Mononuclear cell (primary cell): Measurements from ENCODE around the gene OR2A2. TPM values are rescaled to one million over a fixed set of nuclear protein-coding genes. Genes with fewer than 3 reads are reported as not detected.

Experiments
- H3K27me3 ChIP-seq: 2 replicates; pipeline ENCODE4 v1.6.0; 2011; ENCODE audit warnings: low read length, control low read depth; ENCODE audit not compliant: insufficient read depth
- H3K4me1 ChIP-seq: 2 replicates; pipeline ENCODE4 v1.5.1; 2011; ENCODE audit warnings: mild to moderate bottlenecking, low read length, control low read depth; ENCODE audit not compliant: insufficient read depth
- H3K4me3 ChIP-seq: 2 replicates; pipeline ENCODE4 v1.5.1; 2011; ENCODE audit warnings: mild to moderate bottlenecking, low read length, moderate library complexity
- H3K9me3 ChIP-seq: 2 replicates; pipeline ENCODE4 v1.5.1; 2011; ENCODE audit warnings: low read depth, mild to moderate bottlenecking, control low read depth, low read length
- total RNA-seq: library from RNA; depleted of rRNA; stranded (reverse); fragments of >200 nt; gene quantifications from one replicate; pipeline ENCODE4 v1.2.3, GENCODE V29; 2012

Gene OR2A2
- total RNA-seq: not detected

- Histone ChIP-seq H3K9me3 (no peaks in the 10 kb centered on the region), H3K4me1 (no peaks in the 10 kb centered on the region), H3K27me3 (no peaks in the 10 kb centered on the region)
Observed at GRCh38 chr7:144109283-144109682, at the start of gene OR2A2. OR2A2 (plus strand) TSS chr7:144109583; CDS start chr7:144109583, 0 bp downstream.

GRCh38 chr7:144063710-144064109 lies 45.7 kb upstream of the OR2A2 start:
- Histone ChIP-seq H3K9me3 (no peaks in the 10 kb centered on the region), H3K4me1 (no peaks in the 10 kb centered on the region), H3K4me3 (no peak overlapping the region), H3K27me3 (no peaks in the 10 kb centered on the region)

More at GRCh38 chr7:144109283-144109682, at the start of gene OR2A2:
- no peak within 1 kb of the TSS for H3K4me3 ChIP-seq

- Histone ChIP-seq H3K27me3 (no peaks in the 10 kb centered on the region), H3K4me3 (no peak within 1 kb of the TSS), H3K4me1 (no peaks in the 10 kb centered on the region), H3K9me3 (no peaks in the 10 kb centered on the region)
Observed at GRCh38 chr7:144069511-144069910, 39.9 kb upstream of the OR2A2 start, which contains the start of gene OR2A25. OR2A25 (plus strand) TSS chr7:144069811; CDS start chr7:144074220, 4,409 bp downstream.

- H3K4me1 ChIP-seq: no peaks in the 10 kb centered on the region
- H3K27me3 ChIP-seq: no peaks in the 10 kb centered on the region
- no peak overlapping the region for H3K4me3 ChIP-seq
- H3K9me3 ChIP-seq: no peaks in the 10 kb centered on the region
Observed at GRCh38 chr7:144069953-144070352, 39.4 kb upstream of the OR2A2 start.

GRCh38 chr7:144074374-144074773 lies 35.0 kb upstream of the OR2A2 start:
- no peak overlapping the region for H3K4me3 ChIP-seq
- H3K27me3 ChIP-seq: no peaks in the 10 kb centered on the region
- H3K9me3 ChIP-seq: no peaks in the 10 kb centered on the region
- H3K4me1 ChIP-seq: no peaks in the 10 kb centered on the region

GRCh38 chr7:144085978-144086377 lies 23.4 kb upstream of the OR2A2 start, which contains the start of gene OR2A12:
OR2A12 (plus strand) TSS chr7:144086278; CDS start chr7:144095108, 8,830 bp downstream.
- H3K27me3 ChIP-seq: no peaks in the 10 kb centered on the region
- H3K4me1 ChIP-seq: no peaks in the 10 kb centered on the region
- no peaks in the 10 kb centered on the region for H3K9me3 ChIP-seq
- H3K4me3 ChIP-seq: no peak within 1 kb of the TSS

- no peaks in the 10 kb centered on the region for H3K9me3 ChIP-seq
- H3K4me1 ChIP-seq: no peaks in the 10 kb centered on the region
- H3K27me3 ChIP-seq: no peaks in the 10 kb centered on the region
- no peak overlapping the region for H3K4me3 ChIP-seq
Observed at GRCh38 chr7:144086730-144087129, 22.7 kb upstream of the OR2A2 start.

GRCh38 chr7:144087230-144087629 lies 22.2 kb upstream of the OR2A2 start:
- Histone ChIP-seq H3K4me3 (no peak overlapping the region), H3K27me3 (no peaks in the 10 kb centered on the region), H3K4me1 (no peaks in the 10 kb centered on the region), H3K9me3 (no peaks in the 10 kb centered on the region)

- Histone ChIP-seq H3K4me3 (no peak overlapping the region), H3K27me3 (no peaks in the 10 kb centered on the region), H3K4me1 (no peaks in the 10 kb centered on the region), H3K9me3 (no peaks in the 10 kb centered on the region)
Observed at GRCh38 chr7:144090667-144091066, 18.7 kb upstream of the OR2A2 start.

- Histone ChIP-seq H3K27me3 (no peaks in the 10 kb centered on the region), H3K4me1 (no peaks in the 10 kb centered on the region), H3K4me3 (no peak overlapping the region), H3K9me3 (no peaks in the 10 kb centered on the region)
Observed at GRCh38 chr7:144098776-144099175, 10.6 kb upstream of the OR2A2 start.

- no peak overlapping the region for H3K4me3 ChIP-seq
- H3K27me3 ChIP-seq: no peaks in the 10 kb centered on the region
Observed at GRCh38 chr7:144100607-144101006, 8.8 kb upstream of the OR2A2 start.

GRCh38 chr7:144102041-144102440 lies 7.3 kb upstream of the OR2A2 start:
- no peak overlapping the region for H3K4me3 ChIP-seq
- no peaks in the 10 kb centered on the region for H3K4me1 ChIP-seq
- no peaks in the 10 kb centered on the region for H3K27me3 ChIP-seq
- no peaks in the 10 kb centered on the region for H3K9me3 ChIP-seq

More at GRCh38 chr7:144100607-144101006, 8.8 kb upstream of the OR2A2 start:
- Histone ChIP-seq H3K9me3 (no peaks in the 10 kb centered on the region), H3K4me1 (no peaks in the 10 kb centered on the region)

GRCh38 chr7:144105211-144105610 lies 4.2 kb upstream of the OR2A2 start:
- Histone ChIP-seq H3K4me3 (no peak overlapping the region), H3K27me3 (no peaks in the 10 kb centered on the region), H3K4me1 (no peaks in the 10 kb centered on the region), H3K9me3 (no peaks in the 10 kb centered on the region)

GRCh38 chr7:144110272-144110671 lies 889 bp downstream of the OR2A2 start:
- Histone ChIP-seq H3K4me3 (no peak overlapping the region), H3K9me3 (no peaks in the 10 kb centered on the region), H3K27me3 (no peaks in the 10 kb centered on the region), H3K4me1 (no peaks in the 10 kb centered on the region)

GRCh38 chr7:144113651-144114050 lies 4.3 kb downstream of the OR2A2 start:
- Histone ChIP-seq H3K9me3 (no peaks in the 10 kb centered on the region), H3K4me3 (no peak overlapping the region), H3K4me1 (no peaks in the 10 kb centered on the region), H3K27me3 (no peaks in the 10 kb centered on the region)

- H3K9me3 ChIP-seq: no peaks in the 10 kb centered on the region
- no peaks in the 10 kb centered on the region for H3K27me3 ChIP-seq
- H3K4me1 ChIP-seq: no peaks in the 10 kb centered on the region
- H3K4me3 ChIP-seq: no peak overlapping the region
Observed at GRCh38 chr7:144118341-144118740, 9.0 kb downstream of the OR2A2 start.
